Measurements from ENCODE around the gene NT5E.

The NT5E gene

DNA sequence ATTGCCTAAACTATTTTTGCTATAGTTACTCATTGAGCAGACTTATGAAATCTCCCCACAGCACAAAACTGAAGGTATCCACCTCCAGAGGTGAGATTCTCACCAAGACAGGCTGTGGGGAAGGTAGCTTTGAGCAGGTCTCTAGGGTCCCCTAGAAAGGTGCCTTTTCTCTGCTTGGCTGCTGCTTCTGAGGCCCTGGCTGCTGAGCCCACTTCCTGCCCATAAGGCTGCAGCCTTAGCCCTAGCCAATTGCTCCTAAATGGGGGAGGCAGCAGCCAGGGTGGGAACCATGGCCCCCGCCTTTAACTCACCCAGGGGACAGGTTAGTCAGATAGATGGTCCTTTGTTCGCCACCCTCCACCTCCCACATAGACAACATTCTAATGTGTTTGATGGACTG, 3.6 kb downstream of the NT5E start:
- TF ChIP-seq, protein P1, sequence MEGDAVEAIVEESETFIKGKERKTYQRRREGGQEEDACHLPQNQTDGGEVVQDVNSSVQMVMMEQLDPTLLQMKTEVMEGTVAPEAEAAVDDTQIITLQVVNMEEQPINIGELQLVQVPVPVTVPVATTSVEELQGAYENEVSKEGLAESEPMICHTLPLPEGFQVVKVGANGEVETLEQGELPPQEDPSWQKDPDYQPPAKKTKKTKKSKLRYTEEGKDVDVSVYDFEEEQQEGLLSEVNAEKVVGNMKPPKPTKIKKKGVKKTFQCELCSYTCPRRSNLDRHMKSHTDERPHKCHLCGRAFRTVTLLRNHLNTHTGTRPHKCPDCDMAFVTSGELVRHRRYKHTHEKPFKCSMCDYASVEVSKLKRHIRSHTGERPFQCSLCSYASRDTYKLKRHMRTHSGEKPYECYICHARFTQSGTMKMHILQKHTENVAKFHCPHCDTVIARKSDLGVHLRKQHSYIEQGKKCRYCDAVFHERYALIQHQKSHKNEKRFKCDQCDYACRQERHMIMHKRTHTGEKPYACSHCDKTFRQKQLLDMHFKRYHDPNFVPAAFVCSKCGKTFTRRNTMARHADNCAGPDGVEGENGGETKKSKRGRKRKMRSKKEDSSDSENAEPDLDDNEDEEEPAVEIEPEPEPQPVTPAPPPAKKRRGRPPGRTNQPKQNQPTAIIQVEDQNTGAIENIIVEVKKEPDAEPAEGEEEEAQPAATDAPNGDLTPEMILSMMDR (conservative IDR thresholded peaks at IDR 0.05), result no peak
- H3K27ac ChIP-seq, result no peak overlapping the region

DNA sequence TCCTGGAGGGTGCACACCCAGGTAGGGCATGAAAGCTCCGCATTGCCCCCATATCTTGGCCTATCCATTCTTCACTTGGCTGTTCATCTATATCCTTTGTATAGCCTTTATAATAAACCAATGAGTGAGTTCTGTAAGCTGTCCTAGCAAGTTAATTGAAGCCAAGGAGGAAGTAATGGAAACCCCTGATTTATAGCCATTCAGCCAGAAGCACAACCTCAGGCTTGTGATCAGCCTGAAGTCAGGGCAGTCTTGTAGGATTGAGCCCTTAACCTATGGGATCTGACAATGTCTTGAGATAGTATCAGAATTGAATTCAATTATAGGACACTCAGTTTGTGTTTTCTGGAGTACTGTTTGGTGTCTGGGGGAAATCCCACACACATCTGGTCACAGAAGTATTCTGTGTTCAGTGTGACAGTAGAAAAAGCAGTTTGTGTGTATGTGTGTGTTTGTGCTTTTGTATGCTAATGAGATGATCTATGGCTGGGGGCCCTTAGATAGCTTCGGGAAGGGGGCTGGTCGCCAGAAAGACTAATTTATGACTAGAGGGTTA, 5.7 kb downstream of the NT5E start:
- no peak overlapping the region for H3K27ac ChIP-seq
- TF ChIP-seq, protein P1 (conservative IDR thresholded peaks at IDR 0.05), result no peak

DNA sequence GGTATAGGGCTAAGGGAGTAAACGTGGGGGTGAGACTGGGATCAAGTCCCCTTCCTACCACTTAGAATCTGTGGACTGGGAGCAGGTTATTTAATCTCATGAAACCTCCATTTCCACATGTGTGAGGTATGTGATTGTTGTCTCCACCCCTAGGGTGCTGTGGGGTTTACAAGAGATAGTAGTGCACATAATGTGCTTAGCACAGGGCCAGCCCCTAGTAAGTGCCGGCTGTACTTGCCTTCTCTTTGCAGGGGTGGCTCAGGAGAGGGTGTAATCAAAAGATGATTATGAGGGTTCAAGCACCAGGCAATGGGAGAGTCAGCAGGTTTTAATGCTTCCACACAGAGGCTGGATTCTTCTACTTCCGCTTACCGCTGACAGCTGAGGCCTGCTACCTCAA, 6.9 kb downstream of the NT5E start:
- TF ChIP-seq, protein P1 (conservative IDR thresholded peaks at IDR 0.05), result no peak
- no peak overlapping the region for H3K27ac ChIP-seq

DNA sequence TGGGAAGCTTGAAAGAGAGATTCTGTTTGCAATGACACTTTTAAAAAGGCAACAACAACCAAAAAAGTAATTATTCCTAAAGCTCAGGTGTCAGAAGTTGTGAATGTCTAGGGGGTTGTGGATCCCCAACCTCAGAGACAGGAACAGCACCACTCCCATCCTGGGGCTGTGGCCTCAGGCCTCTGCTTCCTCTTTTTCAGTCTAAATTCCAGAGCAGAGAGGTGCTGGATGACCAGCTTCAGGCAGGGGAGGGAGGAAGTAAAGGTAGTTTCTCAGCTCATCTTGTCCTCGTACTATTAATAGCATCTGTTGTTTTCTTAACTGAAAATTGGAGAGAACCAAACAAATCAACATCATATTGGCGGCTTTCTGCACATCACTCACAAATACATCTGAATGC, 8.3 kb downstream of the NT5E start:
- TF ChIP-seq, protein P1 (conservative IDR thresholded peaks at IDR 0.05), result no peak
- no peak overlapping the region for H3K27ac ChIP-seq

DNA sequence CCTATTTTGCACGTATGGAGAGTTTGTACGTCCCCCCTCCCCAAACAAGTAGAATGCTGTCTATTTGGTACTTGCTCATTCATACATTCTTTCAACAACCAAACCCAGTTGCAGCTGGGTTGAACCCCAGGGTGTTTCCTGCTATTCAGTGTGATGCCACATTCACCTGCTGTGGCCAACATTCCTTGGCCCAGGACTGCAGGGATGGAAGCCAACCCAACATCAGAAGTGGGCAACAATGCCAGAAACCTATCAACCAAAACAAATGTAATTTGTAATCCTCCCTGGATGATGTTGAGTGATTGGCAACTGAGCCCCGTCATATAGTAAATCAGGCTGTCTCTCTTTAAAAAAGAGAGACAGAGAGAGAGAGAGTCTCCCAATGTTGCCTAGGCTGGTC, 8.9 kb downstream of the NT5E start:
- no peak overlapping the region for H3K27ac ChIP-seq
- TF ChIP-seq, protein P1 (conservative IDR thresholded peaks at IDR 0.05), result no peak

DNA sequence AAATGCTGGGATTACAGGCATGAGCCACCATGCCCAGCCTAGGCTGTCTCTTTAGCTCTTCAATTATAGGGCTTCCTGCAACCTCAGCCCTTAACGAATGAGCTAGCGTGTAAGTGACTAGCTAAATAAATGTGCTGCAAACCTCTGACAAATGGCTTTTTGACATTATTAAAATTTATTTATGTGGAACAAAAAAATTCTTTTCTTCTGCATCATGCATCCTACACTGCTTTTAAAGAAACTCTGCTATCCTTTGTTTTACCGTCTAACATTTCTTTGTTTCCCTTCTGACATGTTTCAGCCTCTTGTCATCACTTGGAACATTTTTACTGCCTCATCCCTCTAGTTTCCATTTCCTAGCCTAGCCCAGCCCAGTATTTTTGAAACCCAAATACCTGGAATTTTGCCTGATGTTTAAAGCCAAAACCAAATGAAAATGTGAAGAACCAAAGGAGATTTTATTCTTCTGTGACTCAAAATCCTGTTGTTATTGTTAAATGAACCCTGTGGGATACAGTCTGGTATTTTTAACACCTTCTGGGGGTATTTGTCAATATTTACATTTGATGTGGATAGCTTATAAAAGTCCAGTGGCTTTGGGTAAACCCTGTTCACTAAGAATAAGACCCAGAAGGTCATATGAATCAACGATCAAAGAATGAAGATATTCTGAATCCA, 9.5 kb downstream of the NT5E start:
- H3K27ac ChIP-seq, result no peak overlapping the region
- TF ChIP-seq, protein P1 (conservative IDR thresholded peaks at IDR 0.05), result no peak

DNA sequence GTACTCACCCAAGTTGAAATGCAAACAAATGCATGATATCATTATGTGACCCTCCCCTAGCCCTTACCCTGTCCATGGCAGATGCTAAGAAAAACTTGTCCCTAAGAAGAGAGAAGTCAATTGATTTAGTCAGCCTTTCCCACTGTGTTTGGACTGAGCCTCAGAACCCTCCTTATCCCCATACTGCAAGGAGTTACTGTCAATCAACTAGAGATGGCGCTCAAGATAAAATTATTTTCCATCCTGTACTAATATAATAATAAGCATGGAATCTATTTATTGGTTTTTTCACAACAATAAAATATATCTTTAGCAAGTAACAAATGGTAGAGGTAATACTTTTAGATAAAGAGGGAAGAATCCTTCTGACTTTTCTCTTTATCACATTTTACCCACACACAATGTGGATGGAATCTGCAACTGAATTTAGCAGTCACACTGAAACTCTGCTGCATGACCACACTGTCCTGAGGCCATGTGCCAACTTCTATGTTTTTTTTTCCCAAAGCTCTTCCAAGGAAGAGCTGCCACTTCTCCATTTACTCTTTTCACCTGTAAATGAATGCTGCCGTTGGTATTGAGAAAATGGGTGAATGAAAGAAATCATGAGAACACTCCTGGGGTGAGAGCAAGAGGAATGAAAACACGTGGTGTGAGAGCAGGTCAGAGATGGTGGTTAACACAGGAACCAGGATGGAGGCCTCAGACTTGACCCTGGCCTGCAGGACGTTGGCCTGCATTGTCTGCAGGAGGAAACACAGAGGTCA, 10.5 kb downstream of the NT5E start:
- TF ChIP-seq, protein P1 (conservative IDR thresholded peaks at IDR 0.05), result no peak
- no peak overlapping the region for H3K27ac ChIP-seq

Data from VCaP (cell line).